ENCODE results near the gene OR2T4. TPM values are rescaled to one million over a fixed set of nuclear protein-coding genes. Genes with fewer than 3 reads are reported as not detected.

The OR2T4 gene, protein sequence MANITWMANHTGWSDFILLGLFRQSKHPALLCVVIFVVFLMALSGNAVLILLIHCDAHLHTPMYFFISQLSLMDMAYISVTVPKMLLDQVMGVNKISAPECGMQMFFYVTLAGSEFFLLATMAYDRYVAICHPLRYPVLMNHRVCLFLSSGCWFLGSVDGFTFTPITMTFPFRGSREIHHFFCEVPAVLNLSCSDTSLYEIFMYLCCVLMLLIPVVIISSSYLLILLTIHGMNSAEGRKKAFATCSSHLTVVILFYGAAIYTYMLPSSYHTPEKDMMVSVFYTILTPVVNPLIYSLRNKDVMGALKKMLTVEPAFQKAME
- polyA plus RNA-seq (ENCODE audit: insufficient read length in 3 of 3) = not detected

- no peak for DNase-seq (ENCODE audit: low read depth in 3 of 3, low spot score in 2 of 3)
Measured at GRCh38 chr1:248361121-248361715, at the start of gene OR2T4. Gene OR2T4 (plus strand): TSS chr1:248361665. CDS start chr1:248361665, 0 bp downstream.

DNA sequence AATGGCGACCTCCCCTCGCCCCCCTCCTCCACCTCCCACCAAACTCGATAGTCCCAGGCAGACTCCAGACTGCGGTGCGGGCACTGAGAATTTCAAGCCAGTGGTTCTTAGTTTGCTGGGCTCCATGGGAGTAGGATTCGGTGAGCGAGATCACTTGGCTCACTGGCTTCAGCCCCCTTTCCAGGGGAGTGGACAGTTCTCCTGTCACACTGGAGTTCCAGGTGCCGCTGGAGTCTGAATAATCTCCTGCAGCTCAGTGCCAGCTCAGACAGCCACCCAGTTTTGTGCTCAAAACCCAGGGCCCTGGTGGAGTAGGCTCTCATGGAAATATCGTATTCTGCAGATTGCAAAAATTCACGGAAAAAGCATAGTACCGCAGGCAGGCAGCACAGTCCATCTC is 44.7 kb upstream of the OR2T4 start:
- DNase-seq (ENCODE audit: low read depth in 3 of 3, low spot score in 2 of 3) = no peak

DNA sequence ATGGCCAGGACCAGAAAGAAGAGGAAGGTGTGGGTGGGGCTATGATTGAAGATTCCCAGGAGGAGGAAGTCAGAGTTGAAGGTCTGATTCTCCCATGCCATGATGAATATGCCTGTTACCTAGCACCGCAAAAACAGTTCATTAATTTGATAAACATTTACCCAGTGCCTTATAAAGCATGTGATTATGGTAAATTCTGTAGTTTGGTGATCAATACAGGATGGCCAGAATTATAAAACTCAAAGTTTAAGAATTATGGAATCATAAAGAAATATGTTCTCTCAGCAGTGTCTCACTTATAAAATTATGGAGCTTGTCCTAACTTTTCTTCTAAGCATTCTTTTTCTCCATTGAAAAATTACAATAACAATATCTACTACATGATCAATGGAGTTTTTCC is 37.0 kb upstream of the OR2T4 start, which contains the start of gene OR2M7:
Gene OR2M7 (minus strand): TSS at position 101 of the 400 bp plus-strand sequence. CDS start 0 bp downstream, at position 101.
- no peak for DNase-seq (ENCODE audit: low read depth in 3 of 3, low spot score in 2 of 3)

- DNase-seq (ENCODE audit: low read depth in 3 of 3, low spot score in 2 of 3) = no peak
Measured at GRCh38 chr1:248343451-248343850, 18.0 kb upstream of the OR2T4 start.

- DNase-seq (ENCODE audit: low read depth in 3 of 3, low spot score in 2 of 3) = no peak
Measured at GRCh38 chr1:248348475-248348874, 13.0 kb upstream of the OR2T4 start, which contains the start of gene OR14C36. Gene OR14C36 (plus strand): TSS chr1:248348775. CDS start chr1:248348775, 0 bp downstream.

DNA sequence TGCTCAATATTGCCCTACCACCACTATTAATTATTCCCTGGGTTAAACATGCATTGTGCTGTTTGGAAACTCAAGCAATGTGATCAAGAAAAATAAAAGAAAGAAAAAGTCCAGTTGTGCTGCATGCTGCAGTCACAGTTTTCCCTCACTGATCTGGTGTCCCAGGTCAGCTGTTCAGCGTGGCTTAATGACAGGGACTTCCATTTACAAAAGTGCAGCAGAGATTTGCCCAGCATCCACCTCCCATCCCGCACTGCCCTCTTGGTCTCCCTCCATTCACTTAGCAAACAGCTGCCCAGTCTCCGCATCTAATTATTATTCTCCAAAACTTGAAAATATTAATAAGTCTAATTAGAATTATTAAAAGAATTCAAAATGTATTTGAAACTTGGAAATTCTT is 2.0 kb upstream of the OR2T4 start:
- no peak for DNase-seq (ENCODE audit: low read depth in 3 of 3, low spot score in 2 of 3)

DNA sequence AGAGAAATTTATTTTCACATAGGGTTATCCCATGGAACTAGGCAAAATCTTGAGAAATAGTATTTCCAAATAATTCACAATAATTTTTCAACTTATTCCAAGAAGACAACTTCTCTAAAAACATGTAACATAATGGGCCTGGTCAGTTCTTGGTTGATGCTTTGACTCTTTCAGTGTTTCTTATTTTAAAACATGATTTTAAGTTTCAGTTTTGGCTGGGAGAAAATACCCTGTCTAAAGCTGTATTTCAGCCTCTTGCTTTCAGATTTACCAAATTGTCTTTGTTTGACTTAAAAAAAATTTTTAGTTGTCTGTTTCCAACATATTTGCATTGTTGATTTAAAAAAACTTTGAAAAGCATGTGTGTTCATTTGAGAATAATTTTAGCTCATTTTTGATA is 5.1 kb downstream of the OR2T4 start:
- DNase-seq (ENCODE audit: low read depth in 3 of 3, low spot score in 2 of 3) = no peak

GRCh38 chr1:248372394-248372793 is 10.9 kb downstream of the OR2T4 start:
- no peak for DNase-seq (ENCODE audit: low read depth in 3 of 3, low spot score in 2 of 3)

GRCh38 chr1:248373761-248374160 is 12.3 kb downstream of the OR2T4 start:
- DNase-seq (ENCODE audit: low read depth in 3 of 3, low spot score in 2 of 3) = no peak

- DNase-seq (ENCODE audit: low read depth in 3 of 3, low spot score in 2 of 3) = no peak
Measured at GRCh38 chr1:248375446-248375845, 14.0 kb downstream of the OR2T4 start, which contains the start of gene OR2T6. Gene OR2T6 (plus strand): TSS chr1:248375746. CDS start chr1:248387609, 11,863 bp downstream.

GRCh38 chr1:248376916-248377315 is 15.5 kb downstream of the OR2T4 start:
- no peak for DNase-seq (ENCODE audit: low read depth in 3 of 3, low spot score in 2 of 3)

GRCh38 chr1:248380854-248381253 is 19.4 kb downstream of the OR2T4 start:
- DNase-seq (ENCODE audit: low read depth in 3 of 3, low spot score in 2 of 3) = no peak

GRCh38 chr1:248388426-248388825 is 27.0 kb downstream of the OR2T4 start:
- DNase-seq (ENCODE audit: low read depth in 3 of 3, low spot score in 2 of 3) = no peak

DNA sequence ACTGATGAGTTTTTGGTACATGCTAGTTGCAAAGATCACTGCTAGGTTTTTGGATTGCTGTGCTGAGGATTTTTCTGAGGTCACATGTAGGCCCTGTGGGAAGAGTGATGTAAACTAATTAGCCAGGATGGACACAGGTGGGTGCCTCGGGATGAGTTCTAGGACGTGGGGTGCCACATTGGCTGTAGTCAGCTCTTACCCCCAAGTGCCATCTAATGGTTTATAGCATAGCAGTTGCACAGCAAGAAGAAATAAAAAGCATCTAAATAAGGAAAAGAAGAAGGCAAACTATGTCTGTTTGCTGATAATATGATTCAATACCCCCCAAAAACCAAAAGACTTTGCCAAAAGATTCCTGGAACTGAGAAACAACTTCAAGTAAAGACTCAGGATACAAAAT is 31.6 kb downstream of the OR2T4 start:
- DNase-seq (ENCODE audit: low read depth in 3 of 3, low spot score in 2 of 3) = no peak

- DNase-seq (ENCODE audit: low read depth in 3 of 3, low spot score in 2 of 3) = no peak
Measured at GRCh38 chr1:248402748-248403147, 41.3 kb downstream of the OR2T4 start, which contains the start of gene OR2T1. Gene OR2T1 (plus strand): TSS chr1:248403048. CDS start chr1:248406148, 3,100 bp downstream.

DNA sequence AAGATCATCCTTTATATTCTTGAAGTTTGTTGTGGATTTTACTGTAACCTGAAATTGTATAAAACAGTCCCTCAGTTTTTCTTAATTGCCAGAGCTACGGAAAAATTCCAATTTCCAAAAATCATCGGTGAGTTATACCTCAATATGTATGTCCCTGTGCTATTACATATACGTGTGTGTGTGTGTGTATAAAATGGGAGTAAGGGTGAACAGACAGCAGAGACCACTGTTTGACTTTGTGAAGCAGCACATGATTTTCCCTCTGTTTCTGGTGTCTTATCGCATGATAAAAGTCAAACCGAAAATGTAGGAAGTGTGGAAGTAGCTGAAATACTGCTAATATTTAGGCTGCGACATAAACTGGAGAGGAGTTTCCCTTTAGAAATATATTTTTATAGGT is 42.6 kb downstream of the OR2T4 start:
- no peak for DNase-seq (ENCODE audit: low read depth in 3 of 3, low spot score in 2 of 3)

DNA sequence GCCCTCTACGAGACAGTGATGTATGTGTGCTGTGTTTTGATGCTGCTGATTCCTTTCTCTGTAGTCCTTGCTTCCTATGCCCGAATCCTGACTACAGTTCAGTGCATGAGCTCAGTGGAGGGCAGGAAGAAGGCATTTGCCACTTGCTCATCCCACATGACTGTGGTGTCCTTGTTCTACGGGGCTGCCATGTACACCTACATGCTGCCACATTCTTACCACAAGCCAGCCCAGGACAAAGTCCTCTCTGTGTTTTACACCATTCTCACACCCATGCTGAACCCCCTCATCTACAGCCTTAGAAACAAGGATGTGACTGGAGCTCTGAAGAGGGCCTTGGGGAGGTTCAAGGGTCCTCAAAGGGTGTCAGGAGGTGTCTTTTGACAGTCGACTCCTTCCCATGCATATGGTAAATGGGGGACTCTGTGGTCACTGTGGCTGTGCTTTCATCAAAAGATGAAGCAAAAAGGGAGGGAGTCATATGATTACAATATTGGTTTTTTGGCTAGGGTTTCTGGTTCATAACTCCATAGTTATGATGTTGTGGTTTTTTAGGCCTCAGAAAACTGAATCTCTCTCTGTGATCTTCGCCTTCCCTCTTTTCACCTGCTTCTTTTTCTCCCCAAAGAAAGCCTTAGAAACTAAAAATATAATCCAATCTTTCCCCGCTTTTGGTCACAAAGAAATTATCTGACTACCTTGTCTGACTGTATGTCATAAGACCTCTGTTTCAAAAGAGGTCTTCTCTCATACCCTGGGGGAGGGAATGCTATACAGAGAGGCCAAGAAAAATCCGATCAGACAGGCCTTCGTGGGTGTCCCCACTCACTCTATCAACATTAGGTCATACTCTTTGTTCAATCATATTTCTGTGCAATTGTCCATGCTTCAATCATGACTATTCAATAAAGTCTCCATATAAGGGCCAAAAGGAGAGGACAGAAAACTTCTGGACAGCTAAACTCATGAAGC is 45.5 kb downstream of the OR2T4 start:
- no peak for DNase-seq (ENCODE audit: low read depth in 3 of 3, low spot score in 2 of 3)
